DND-41 (cell line): ENCODE results near the gene MAP3K1.

Experiments used
- ATAC-seq: fragments of 200-7000 bp; cut with Tn5 transposase; 3 replicates; pipeline ENCODE4 v1.9.1; 2021; ENCODE audit warnings: low read depth; ENCODE audit not compliant: insufficient read depth
- DNase-seq: peaks from one replicate; pipeline ENCODE4 v3.0.0-alpha.2; 2020
- H2AFZ ChIP-seq: 2 replicates; pipeline ENCODE4 v1.6.0; 2012; ENCODE audit warnings: low read depth, low read length
- H3K27ac ChIP-seq: 2 replicates; pipeline ENCODE4 v1.5.1; 2012; ENCODE audit warnings: low read length, inconsistent platforms
- H3K27me3 ChIP-seq: fragments of 200-600 bp; sonication (generic); 2 replicates; pipeline ENCODE4 v1.6.0; 2012; ENCODE audit warnings: low read length, mild to moderate bottlenecking, inconsistent platforms; ENCODE audit not compliant: insufficient read depth, poor library complexity
- H3K36me3 ChIP-seq: 2 replicates; pipeline ENCODE4 v1.5.1; 2012; ENCODE audit warnings: low read length, inconsistent platforms; ENCODE audit not compliant: insufficient read depth
- H3K4me1 ChIP-seq: 2 replicates; pipeline ENCODE4 v1.5.1; 2012; ENCODE audit warnings: mild to moderate bottlenecking, low read length; ENCODE audit not compliant: insufficient read depth
- H3K4me2 ChIP-seq: 2 replicates; pipeline ENCODE4 v1.6.0; 2012; ENCODE audit warnings: mild to moderate bottlenecking, moderate library complexity, low read length, inconsistent platforms; ENCODE audit not compliant: insufficient read depth
- H3K4me3 ChIP-seq, 2 experiments: fragments of 200-600 bp in 1 of 2; shearing (Covaris generic) in 1 of 2; 2 replicates each; pipeline ENCODE4 v1.5.1; 2012 to 2016; ENCODE audit warnings: inconsistent platforms in 2 of 2, low read length in 2 of 2, mild to moderate bottlenecking in 2 of 2, low read depth in 1 of 2, moderate library complexity in 1 of 2
- H3K79me2 ChIP-seq: 2 replicates; pipeline ENCODE4 v1.6.0; 2012; ENCODE audit warnings: low read length, inconsistent platforms; ENCODE audit not compliant: insufficient read depth
- H3K9ac ChIP-seq: 2 replicates; pipeline ENCODE4 v1.6.0; 2012; ENCODE audit warnings: low read depth, mild to moderate bottlenecking, inconsistent platforms, low read length, moderate library complexity
- H3K9me3 ChIP-seq: 2 replicates; pipeline ENCODE4 v1.5.1; 2012; ENCODE audit warnings: low read length, moderate library complexity, mild to moderate bottlenecking, inconsistent platforms; ENCODE audit not compliant: insufficient read depth, severe bottlenecking
- H4K20me1 ChIP-seq: 2 replicates; pipeline ENCODE4 v1.6.0; 2012; ENCODE audit warnings: low read length; ENCODE audit not compliant: insufficient read depth
- CTCF ChIP-seq: IDR thresholded peaks from 2 replicates; pipeline ENCODE4 v1.5.1; 2012; ENCODE audit warnings: borderline replicate concordance, low read length, moderate library complexity, mild to moderate bottlenecking; ENCODE audit not compliant: poor library complexity, severe bottlenecking; ENCODE audit errors: extremely low read depth
- EZH2 ChIP-seq: IDR thresholded peaks from 3 replicates; pipeline ENCODE4 v1.6.1; 2012; ENCODE audit warnings: borderline replicate concordance, low read depth, mild to moderate bottlenecking, moderate library complexity, low read length, inconsistent platforms; ENCODE audit not compliant: severe bottlenecking

The MAP3K1 gene

GRCh38 chr5:56813302-56813701 lies 2.0 kb upstream of the MAP3K1 start:
- TF ChIP-seq EZH2 (no peak), CTCF (no peak)
- H3K4me3 ChIP-seq = no peak overlapping the region
- no peak overlapping the region for H3K27ac ChIP-seq
- H3K4me2 ChIP-seq = no peak overlapping the region
- H3K9me3 ChIP-seq = no peaks in the 10 kb centered on the region
- no peaks in the 10 kb centered on the region for H3K79me2 ChIP-seq
- H3K36me3 ChIP-seq = no peaks in the 10 kb centered on the region
- H2AFZ ChIP-seq = no peak overlapping the region
- H4K20me1 ChIP-seq = no peaks in the 10 kb centered on the region; the same call in 1 of the 2 replicates
- ATAC-seq (no peak), DNase-seq (no peak)
- peaks cover 20% of the 10 kb centered on the region for H3K4me1 ChIP-seq
- no peak overlapping the region for H3K9ac ChIP-seq
- H3K27me3 ChIP-seq = peaks cover 58% of the 10 kb centered on the region

DNA sequence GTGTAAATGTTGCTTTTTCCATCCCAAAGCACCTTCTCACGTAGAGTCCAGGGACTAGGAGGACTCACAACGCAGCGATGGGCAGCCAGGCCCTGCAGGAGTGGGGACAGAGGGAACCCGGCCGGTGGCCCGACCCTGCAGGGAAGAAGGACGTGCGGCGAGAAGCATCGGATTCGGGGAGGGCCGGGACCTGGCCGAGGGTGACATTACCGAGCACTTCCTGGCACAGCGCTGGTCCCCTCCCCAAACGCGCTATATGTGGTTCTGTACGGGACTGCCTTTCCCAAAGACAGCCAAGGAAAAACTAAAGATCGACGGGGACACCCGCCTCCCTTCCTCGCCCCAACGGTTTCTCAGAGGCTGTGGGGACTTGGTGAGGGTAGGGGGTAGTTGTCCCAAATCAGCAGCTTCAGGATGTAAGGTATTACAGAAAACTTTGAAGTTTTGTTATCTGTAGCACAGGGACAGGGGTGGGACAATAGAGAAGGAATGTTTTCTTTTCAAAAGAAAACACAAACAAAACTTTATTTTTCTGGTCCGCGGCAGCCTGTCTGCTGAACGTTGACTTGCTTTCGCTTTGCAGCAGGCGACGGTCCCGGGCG lies 887 bp upstream of the MAP3K1 start:
- Histone ChIP-seq H4K20me1 (peaks cover 4% of the 10 kb centered on the region; the same call in 1 of the 2 replicates), H3K79me2 (no peaks in the 10 kb centered on the region), H3K27me3 (peaks cover 54% of the 10 kb centered on the region), H2AFZ (peak overlapping the region; percentile 88), H3K36me3 (no peaks in the 10 kb centered on the region), H3K27ac (peak overlapping the region; percentile 9; the same call in 1 of the 2 replicates), H3K9ac (peak overlapping the region; percentile 74), H3K4me2 (peak overlapping the region; percentile 98), H3K9me3 (no peaks in the 10 kb centered on the region), H3K4me1 (peaks cover 20% of the 10 kb centered on the region), H3K4me3 (peak overlapping the region; percentile 67 to 87)
- DNase-seq = peak; percentile 22
- ATAC-seq = peak; percentile 5
- TF ChIP-seq EZH2 (peak; percentile 89), CTCF (no peak)

- Histone ChIP-seq H3K9me3 (no peaks in the 10 kb centered on the region), H3K27ac (peak overlapping the region; percentile 47), H3K4me1 (peaks cover 20% of the 10 kb centered on the region), H3K27me3 (peaks cover 54% of the 10 kb centered on the region), H3K4me2 (peak overlapping the region; percentile 98), H3K9ac (peak overlapping the region; percentile 74), H3K79me2 (no peaks in the 10 kb centered on the region), H3K36me3 (no peaks in the 10 kb centered on the region), H4K20me1 (peaks cover 10% of the 10 kb centered on the region; the same call in 1 of the 2 replicates), H2AFZ (peak overlapping the region; percentile 88), H3K4me3 (peak overlapping the region; percentile 67 to 87)
- DNase-seq (peak; percentile 37), ATAC-seq (peak; percentile 34)
- TF ChIP-seq CTCF (no peak), EZH2 (no peak)
Measured at GRCh38 chr5:56815658-56816545, 553 bp downstream of the MAP3K1 start.
